Stimulated activated naive CD8-positive, alpha-beta T cell treated with anti-CD3 and anti-CD28 coated beads, Interleukin-15, Interleukin-2, amounts not matched to agents 100 U/mL and 50 U/mL, for 24 hours (primary cell): Measurements from ENCODE around the gene SUSD6.
A peak's percentile ranks its signal among the peaks of the same experiment; 100 is the strongest.

Source experiments
- ATAC-seq: fragments of 150-1000 bp; cut with Tn5 transposase; one replicate; pipeline ENCODE4 v1.10.0; 2021
- DNase-seq: peaks from one replicate; pipeline ENCODE4 v3.0.0; 2021

Gene SUSD6

GRCh38 chr14:69648480-69649451 is 37.4 kb downstream of the SUSD6 start:
- DNase-seq (no peak), ATAC-seq (no peak)

GRCh38 chr14:69650948-69651369 is 39.6 kb downstream of the SUSD6 start:
- no peak for DNase-seq
- ATAC-seq, result no peak

- DNase-seq (no peak), ATAC-seq (peak; percentile 51)
Measured at GRCh38 chr14:69651664-69652063, 40.3 kb downstream of the SUSD6 start.

- DNase-seq, result no peak
- ATAC-seq, result peak; percentile 67
Measured at GRCh38 chr14:69652942-69653684, 41.7 kb downstream of the SUSD6 start.

GRCh38 chr14:69654116-69654515 is 42.7 kb downstream of the SUSD6 start:
- no peak for DNase-seq
- no peak for ATAC-seq

DNA sequence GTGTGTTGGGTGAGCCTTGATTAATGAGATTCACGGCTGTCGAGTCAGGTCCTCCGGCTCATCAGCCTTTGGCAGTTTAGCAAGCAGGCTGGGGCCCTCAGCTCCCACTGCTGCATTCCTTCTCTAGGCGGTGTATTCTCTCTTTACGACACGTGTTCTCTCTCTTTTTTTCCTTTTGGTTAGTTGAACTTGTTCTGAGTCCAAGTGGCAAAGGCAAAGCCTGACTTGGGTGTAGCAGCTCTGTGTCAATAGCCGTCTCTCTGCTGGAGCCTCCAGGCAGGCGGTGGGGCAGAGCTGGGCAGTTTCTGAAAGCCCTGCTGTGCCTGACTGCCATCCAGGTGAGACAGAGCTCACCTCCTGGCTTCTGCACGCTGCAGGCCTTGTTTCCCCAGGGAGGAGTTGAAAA is 46.6 kb downstream of the SUSD6 start:
- no peak for DNase-seq
- ATAC-seq, result no peak

DNA sequence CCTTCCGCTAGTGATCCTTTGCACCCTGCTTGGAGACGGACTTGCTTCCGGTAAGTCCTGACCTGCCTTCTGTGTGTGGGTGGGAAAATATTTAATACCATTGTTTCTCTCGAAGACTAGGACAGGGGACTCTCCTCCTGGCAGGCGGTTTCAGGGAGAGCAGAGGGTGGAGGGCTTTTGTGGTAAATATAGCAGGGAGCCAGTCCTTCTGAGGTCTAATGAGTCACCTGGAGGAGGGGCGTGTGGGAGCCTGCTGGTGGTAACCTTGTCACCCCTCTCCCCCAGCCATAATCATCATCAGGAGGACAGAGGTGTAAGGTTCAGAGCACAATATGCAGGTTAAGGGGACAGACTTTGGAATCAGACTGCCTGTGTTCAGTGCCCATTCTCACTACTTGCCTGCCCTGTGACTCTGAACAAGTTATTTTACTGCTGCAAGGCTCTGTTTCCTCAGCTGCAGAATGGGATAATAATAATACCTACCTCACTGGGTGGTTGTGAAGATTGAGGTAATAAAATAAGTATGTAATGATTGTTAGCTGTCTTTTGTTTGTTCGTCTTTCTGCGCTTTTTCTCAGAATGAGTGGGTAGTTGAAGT is 47.4 kb downstream of the SUSD6 start:
- no peak for DNase-seq
- peak; percentile 77 for ATAC-seq

- DNase-seq (no peak), ATAC-seq (peak; percentile 55)
Measured at GRCh38 chr14:69660344-69661193, 49.2 kb downstream of the SUSD6 start.

DNA sequence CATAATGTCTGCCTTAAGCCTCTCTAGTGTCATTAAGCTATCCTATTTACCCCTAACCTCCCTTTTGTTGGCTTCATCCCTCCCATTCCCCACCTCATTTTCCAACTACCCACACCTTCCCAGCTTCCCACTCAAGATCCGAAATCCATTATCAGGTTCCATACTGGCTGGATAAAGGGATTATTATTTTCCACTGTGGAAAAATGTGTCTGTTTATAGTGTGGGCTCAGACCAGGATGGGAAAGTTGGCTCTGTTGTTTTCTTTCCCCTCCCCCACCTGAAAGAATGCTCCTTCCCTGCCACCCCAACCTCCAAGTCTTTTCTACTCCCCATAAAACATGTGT is 49.8 kb downstream of the SUSD6 start:
- no peak for DNase-seq
- ATAC-seq, result no peak

- ATAC-seq (no peak), DNase-seq (no peak)
Measured at GRCh38 chr14:69662636-69663299, 51.4 kb downstream of the SUSD6 start.

GRCh38 chr14:69663300-69663643 is 51.9 kb downstream of the SUSD6 start:
- DNase-seq (no peak), ATAC-seq (no peak)

- DNase-seq, result no peak
- ATAC-seq, result no peak
Measured at GRCh38 chr14:69664265-69664664, 52.9 kb downstream of the SUSD6 start.

- DNase-seq (no peak), ATAC-seq (no peak)
Measured at GRCh38 chr14:69664865-69665526, 53.6 kb downstream of the SUSD6 start.

- DNase-seq, result no peak
- no peak for ATAC-seq
Measured at GRCh38 chr14:69665631-69666030, 54.2 kb downstream of the SUSD6 start.

DNA sequence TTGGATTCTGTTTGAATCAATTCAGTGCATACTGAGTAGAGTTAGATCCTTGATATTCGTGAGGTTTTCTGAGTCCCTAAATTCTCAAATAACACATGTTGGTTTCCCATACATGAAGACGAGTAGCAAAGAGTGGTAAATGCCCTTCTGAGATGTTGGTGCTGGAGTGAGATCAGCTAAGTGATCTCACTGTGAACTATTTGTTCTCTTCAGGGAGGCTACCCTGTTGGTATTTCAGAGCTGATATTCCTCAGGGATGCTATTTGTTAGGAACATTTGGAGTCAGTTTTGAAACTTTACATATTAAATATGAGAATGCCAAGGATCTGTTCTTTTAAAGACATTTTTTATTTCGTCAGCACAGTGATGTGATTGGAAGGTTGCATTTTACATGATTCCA is 54.7 kb downstream of the SUSD6 start:
- ATAC-seq, result no peak
- no peak for DNase-seq

GRCh38 chr14:69666690-69667211 is 55.4 kb downstream of the SUSD6 start:
- ATAC-seq (peak; percentile 48), DNase-seq (no peak)

GRCh38 chr14:69667938-69668335 is 56.5 kb downstream of the SUSD6 start:
- DNase-seq (no peak), ATAC-seq (peak; percentile 45)

DNA sequence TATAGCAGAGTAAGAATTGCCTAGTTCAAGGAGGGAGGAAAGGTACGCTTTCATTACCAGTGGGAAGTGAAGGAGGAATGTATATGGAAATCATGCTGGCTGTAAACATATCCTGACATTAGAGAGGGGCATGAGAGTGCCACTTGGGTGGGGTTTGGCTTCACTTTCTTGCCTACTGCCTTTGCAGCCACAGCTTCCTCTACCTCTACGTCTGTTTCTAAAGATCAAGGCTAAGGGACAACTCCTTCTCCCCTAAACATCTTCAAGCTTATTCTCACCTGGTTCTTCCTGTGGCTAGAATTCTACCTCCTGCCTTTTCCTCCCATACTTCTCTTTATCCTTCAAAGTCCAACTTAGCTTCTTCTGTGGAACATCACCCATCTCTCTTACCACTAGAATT is 58.0 kb downstream of the SUSD6 start:
- ATAC-seq (no peak), DNase-seq (no peak)

- DNase-seq, result no peak
- ATAC-seq, result no peak
Measured at GRCh38 chr14:69670093-69670492, 58.7 kb downstream of the SUSD6 start.

DNA sequence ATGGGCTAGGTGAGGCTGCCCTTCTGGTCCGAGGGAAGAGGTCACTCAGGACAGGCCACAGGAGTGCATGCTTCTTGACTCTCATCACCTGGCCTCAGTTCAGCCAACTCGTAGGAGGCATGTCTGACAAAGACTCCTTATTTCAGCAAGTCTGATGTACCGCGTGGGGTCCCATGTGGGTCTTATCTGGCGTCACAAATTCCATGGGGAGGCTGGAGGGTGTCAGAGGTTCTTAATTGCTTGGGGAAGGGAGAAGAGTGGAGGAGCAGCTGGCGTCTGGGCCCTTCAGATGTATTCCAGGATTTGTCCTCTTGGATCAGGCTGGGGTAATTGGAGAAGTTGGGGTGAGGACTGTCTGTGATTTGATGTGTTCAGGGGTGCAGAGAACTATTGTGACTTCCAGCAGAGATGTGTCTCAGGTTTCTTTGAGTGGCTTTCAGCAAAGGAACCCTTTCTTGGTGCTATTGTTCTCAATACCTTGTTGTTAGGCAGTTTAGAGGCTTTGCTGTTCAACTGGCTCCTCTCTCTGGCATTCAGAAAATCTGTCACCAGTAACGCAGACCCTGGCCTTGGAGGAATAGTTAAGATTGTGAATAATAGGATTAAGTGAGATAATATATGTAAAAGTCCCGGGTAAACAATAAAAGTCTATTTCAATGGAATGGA is 60.1 kb downstream of the SUSD6 start:
- ATAC-seq (no peak), DNase-seq (no peak)
